SK-N-SH (cell line): Measurements from ENCODE around the gene SRCIN1.

Experiments
- CHD2 ChIP-seq: fragments of 150-350 bp; IDR thresholded peaks from 2 replicates; pipeline ENCODE4 v1.6.1; 2018; ENCODE audit warnings: low read length; ENCODE audit not compliant: partially characterized antibody
- CTCF ChIP-seq: fragments of 200-600 bp; sonication (generic); IDR thresholded peaks from 2 replicates; pipeline ENCODE4 v1.6.1; 2017; ENCODE audit warnings: antibody characterized with exemption, mild to moderate bottlenecking, moderate library complexity
- EP300 ChIP-seq, 2 experiments: IDR thresholded peaks; 2 replicates each; pipeline versions ENCODE4 v1.4.0 to v1.6.1; 2012; ENCODE audit warnings: borderline replicate concordance in 1 of 2, low read depth in 1 of 2, low read length in 1 of 2
- FOSL2 ChIP-seq: IDR thresholded peaks from 2 replicates; pipeline ENCODE4 v1.4.0; 2012; ENCODE audit warnings: low read depth, mild to moderate bottlenecking, moderate library complexity, borderline replicate concordance
- JUND ChIP-seq: IDR thresholded peaks from 2 replicates; pipeline ENCODE4 v1.4.0; 2012
- MXI1 ChIP-seq: IDR thresholded peaks from 2 replicates; pipeline ENCODE4 v1.6.1; 2012; ENCODE audit warnings: mild to moderate bottlenecking, low read depth, low read length, improper control_type of control experiment
- NRF1 ChIP-seq: IDR thresholded peaks from 2 replicates; pipeline ENCODE4 v1.6.1; 2012; ENCODE audit warnings: low read depth, mild to moderate bottlenecking, low read length
- POLR2AphosphoS5 ChIP-seq: IDR thresholded peaks from 2 replicates; pipeline ENCODE4 v1.6.1; 2012; ENCODE audit warnings: low read depth, low read length
- SMC3 ChIP-seq: IDR thresholded peaks from 2 replicates; pipeline ENCODE4 v1.6.1; 2012; ENCODE audit warnings: low read depth, low read length, improper control_type of control experiment
- TCF12 ChIP-seq: IDR thresholded peaks from 2 replicates; pipeline ENCODE4 v1.4.0; 2012
- YY1 ChIP-seq: IDR thresholded peaks from 2 replicates; pipeline ENCODE4 v1.4.0; 2012; ENCODE audit warnings: low read depth, mild to moderate bottlenecking
- TF ChIP-seq, protein P1 (sequence below): IDR thresholded peaks from 2 replicates; pipeline ENCODE4 v1.6.1; 2012; ENCODE audit warnings: mild to moderate bottlenecking, low read depth, low read length, moderate library complexity
- TF ChIP-seq, protein P2 (sequence below): IDR thresholded peaks from 2 replicates; pipeline ENCODE4 v1.4.0; 2012; ENCODE audit warnings: low read depth, borderline replicate concordance

DNA sequence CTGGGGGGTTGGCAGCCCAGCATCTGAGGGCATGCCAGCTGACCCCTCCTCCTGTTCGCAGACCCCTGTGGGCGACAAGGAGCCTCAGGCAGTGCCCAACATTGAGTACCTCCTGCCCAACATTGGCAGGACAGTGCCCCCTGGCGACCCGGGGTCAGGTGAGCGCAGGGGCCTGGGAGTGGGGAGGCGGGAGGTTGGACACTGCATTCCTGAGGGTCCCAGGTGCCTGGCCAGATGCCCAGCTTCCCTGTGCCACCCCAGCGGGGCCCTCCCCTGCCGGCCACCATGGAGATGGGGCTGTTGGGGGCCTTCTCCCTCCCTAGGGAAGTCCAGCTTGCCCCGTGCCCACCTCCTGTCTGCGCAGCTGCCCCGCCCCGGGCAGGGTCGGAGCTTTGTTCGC is 107.4 kb downstream of the SRCIN1 start:
- no peak for TF ChIP-seq CTCF
- no peak for TF ChIP-seq CHD2
- TF ChIP-seq YY1 = no peak
- no peak for TF ChIP-seq POLR2AphosphoS5
- no peak for TF ChIP-seq TCF12
- no peak for TF ChIP-seq NRF1
- no peak for TF ChIP-seq MXI1
- no peak for TF ChIP-seq FOSL2
- no peak for TF ChIP-seq EP300 (IDR thresholded peaks at IDR 0.05; ENCODE audit: borderline replicate concordance in 1 of 2, low read depth in 1 of 2, low read length in 1 of 2)
- no peak for TF ChIP-seq JUND
- TF ChIP-seq SMC3 = no peak
- TF ChIP-seq, protein P1, sequence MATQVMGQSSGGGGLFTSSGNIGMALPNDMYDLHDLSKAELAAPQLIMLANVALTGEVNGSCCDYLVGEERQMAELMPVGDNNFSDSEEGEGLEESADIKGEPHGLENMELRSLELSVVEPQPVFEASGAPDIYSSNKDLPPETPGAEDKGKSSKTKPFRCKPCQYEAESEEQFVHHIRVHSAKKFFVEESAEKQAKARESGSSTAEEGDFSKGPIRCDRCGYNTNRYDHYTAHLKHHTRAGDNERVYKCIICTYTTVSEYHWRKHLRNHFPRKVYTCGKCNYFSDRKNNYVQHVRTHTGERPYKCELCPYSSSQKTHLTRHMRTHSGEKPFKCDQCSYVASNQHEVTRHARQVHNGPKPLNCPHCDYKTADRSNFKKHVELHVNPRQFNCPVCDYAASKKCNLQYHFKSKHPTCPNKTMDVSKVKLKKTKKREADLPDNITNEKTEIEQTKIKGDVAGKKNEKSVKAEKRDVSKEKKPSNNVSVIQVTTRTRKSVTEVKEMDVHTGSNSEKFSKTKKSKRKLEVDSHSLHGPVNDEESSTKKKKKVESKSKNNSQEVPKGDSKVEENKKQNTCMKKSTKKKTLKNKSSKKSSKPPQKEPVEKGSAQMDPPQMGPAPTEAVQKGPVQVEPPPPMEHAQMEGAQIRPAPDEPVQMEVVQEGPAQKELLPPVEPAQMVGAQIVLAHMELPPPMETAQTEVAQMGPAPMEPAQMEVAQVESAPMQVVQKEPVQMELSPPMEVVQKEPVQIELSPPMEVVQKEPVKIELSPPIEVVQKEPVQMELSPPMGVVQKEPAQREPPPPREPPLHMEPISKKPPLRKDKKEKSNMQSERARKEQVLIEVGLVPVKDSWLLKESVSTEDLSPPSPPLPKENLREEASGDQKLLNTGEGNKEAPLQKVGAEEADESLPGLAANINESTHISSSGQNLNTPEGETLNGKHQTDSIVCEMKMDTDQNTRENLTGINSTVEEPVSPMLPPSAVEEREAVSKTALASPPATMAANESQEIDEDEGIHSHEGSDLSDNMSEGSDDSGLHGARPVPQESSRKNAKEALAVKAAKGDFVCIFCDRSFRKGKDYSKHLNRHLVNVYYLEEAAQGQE = no peak
- TF ChIP-seq, protein P2, sequence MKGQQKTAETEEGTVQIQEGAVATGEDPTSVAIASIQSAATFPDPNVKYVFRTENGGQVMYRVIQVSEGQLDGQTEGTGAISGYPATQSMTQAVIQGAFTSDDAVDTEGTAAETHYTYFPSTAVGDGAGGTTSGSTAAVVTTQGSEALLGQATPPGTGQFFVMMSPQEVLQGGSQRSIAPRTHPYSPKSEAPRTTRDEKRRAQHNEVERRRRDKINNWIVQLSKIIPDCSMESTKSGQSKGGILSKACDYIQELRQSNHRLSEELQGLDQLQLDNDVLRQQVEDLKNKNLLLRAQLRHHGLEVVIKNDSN = no peak
